22Rv1 (cell line): ENCODE data around the gene TAP2.

Experiments
- CTCF ChIP-seq: fragments of 450-650 bp; IDR thresholded peaks from 2 replicates; pipeline ENCODE4 v1.5.1; 2017; ENCODE audit warnings: mild to moderate bottlenecking
- ZFX ChIP-seq: fragments of 450-650 bp; IDR thresholded peaks from 2 replicates; pipeline ENCODE4 v1.6.1; 2017; ENCODE audit warnings: antibody characterized with exemption, borderline replicate concordance

GRCh38 chr6:32799740-32800139, 38.8 kb downstream of the TAP2 start:
- TF ChIP-seq CTCF = no peak
- no peak for TF ChIP-seq ZFX
